NCI-H774 (cell line): ENCODE results near the gene PLAC1.
A peak's percentile ranks its signal among the peaks of the same experiment; 100 is the strongest.

Source experiments
- DNase-seq: peaks from one replicate; lab custom pipeline; 2025; lab: John Stamatoyannopoulos, UW

PLAC1 gene

GRCh38 chrX:134631426-134632346, 26.6 kb downstream of the PLAC1 start:
- DNase-seq = no peak

GRCh38 chrX:134628663-134629062, 29.6 kb downstream of the PLAC1 start:
- DNase-seq = no peak

- DNase-seq = no peak
These were observed 31.8 kb downstream of the PLAC1 start for GRCh38 chrX:134626434-134626833.

GRCh38 chrX:134625315-134625718, 33.0 kb downstream of the PLAC1 start:
- no peak for DNase-seq

- DNase-seq = no peak
These were observed 34.2 kb downstream of the PLAC1 start for GRCh38 chrX:134624046-134624430.

GRCh38 chrX:134623293-134624045, 34.8 kb downstream of the PLAC1 start:
- DNase-seq = no peak

- DNase-seq = no peak
These were observed 35.5 kb downstream of the PLAC1 start for GRCh38 chrX:134622813-134623185.

- no peak for DNase-seq
These were observed 36.0 kb downstream of the PLAC1 start for GRCh38 chrX:134622056-134622812.

- DNase-seq = no peak
These were observed 38.4 kb downstream of the PLAC1 start for GRCh38 chrX:134619838-134620237.

GRCh38 chrX:134613396-134613795, 44.9 kb downstream of the PLAC1 start:
- DNase-seq = no peak

- no peak for DNase-seq
These were observed 50.1 kb downstream of the PLAC1 start for GRCh38 chrX:134608153-134608552.

GRCh38 chrX:134607523-134607922, 50.7 kb downstream of the PLAC1 start:
- no peak for DNase-seq

GRCh38 chrX:134604701-134605311, 53.5 kb downstream of the PLAC1 start:
- peak; percentile 47 for DNase-seq

GRCh38 chrX:134603806-134604700, 54.2 kb downstream of the PLAC1 start:
- DNase-seq = no peak

GRCh38 chrX:134602410-134602809, 55.9 kb downstream of the PLAC1 start:
- DNase-seq = no peak

- DNase-seq = no peak
These were observed 57.0 kb downstream of the PLAC1 start for GRCh38 chrX:134601240-134601765.

GRCh38 chrX:134600714-134601113, 57.6 kb downstream of the PLAC1 start:
- no peak for DNase-seq

- DNase-seq = no peak
These were observed 58.9 kb downstream of the PLAC1 start for GRCh38 chrX:134599184-134599914.

GRCh38 chrX:134592303-134592702, 66.0 kb downstream of the PLAC1 start:
- DNase-seq = no peak

- DNase-seq = no peak
These were observed 66.8 kb downstream of the PLAC1 start for GRCh38 chrX:134591502-134591901.
